ENCODE results near the gene SERINC5. TPM values are rescaled to one million over a fixed set of nuclear protein-coding genes. Genes with fewer than 3 reads are reported as not detected.
"Not testable (repeated sequence)": the region's sequence is repeated elsewhere in the genome, so short reads cannot be mapped to it uniquely, and the experiment has no call there.

SERINC5 gene
- total RNA-seq, 1 donor from 2014 or later, result 57.3 TPM

GRCh38 chr5:80204808-80205614, 50.8 kb downstream of the SERINC5 start:
- Mint-ChIP-seq H3K27ac (ENCODE audit: unreplicated experiment) (peak overlapping the region; percentile 90), H3K9me3 (ENCODE audit: unreplicated experiment) (no peaks in the 10 kb centered on the region), H3K4me3 (ENCODE audit: unreplicated experiment) (no peak overlapping the region), H3K4me1 (ENCODE audit: low read depth, unreplicated experiment) (peaks cover 39% of the 10 kb centered on the region), H3K36me3 (ENCODE audit: low read depth, unreplicated experiment) (peaks cover 15% of the 10 kb centered on the region), H3K27me3 (ENCODE audit: low read depth, unreplicated experiment) (no peaks in the 10 kb centered on the region)
- H3K9ac ChIP-seq (ENCODE audit: low read length), result peak overlapping the region; percentile 62
- TF ChIP-seq EZH2 (IDR thresholded peaks at IDR 0.05; ENCODE audit: insufficient read depth, low read length), result no peak
- TF ChIP-seq, protein P1, sequence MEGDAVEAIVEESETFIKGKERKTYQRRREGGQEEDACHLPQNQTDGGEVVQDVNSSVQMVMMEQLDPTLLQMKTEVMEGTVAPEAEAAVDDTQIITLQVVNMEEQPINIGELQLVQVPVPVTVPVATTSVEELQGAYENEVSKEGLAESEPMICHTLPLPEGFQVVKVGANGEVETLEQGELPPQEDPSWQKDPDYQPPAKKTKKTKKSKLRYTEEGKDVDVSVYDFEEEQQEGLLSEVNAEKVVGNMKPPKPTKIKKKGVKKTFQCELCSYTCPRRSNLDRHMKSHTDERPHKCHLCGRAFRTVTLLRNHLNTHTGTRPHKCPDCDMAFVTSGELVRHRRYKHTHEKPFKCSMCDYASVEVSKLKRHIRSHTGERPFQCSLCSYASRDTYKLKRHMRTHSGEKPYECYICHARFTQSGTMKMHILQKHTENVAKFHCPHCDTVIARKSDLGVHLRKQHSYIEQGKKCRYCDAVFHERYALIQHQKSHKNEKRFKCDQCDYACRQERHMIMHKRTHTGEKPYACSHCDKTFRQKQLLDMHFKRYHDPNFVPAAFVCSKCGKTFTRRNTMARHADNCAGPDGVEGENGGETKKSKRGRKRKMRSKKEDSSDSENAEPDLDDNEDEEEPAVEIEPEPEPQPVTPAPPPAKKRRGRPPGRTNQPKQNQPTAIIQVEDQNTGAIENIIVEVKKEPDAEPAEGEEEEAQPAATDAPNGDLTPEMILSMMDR (IDR thresholded peaks at IDR 0.05; ENCODE audit: insufficient read depth, low read depth, low read length), result no peak
- no peak overlapping the region for H3K4me3 ChIP-seq (ENCODE audit: insufficient read depth, low read depth, low read length)
- no peak overlapping the region for H2AFZ ChIP-seq (ENCODE audit: low read depth, low read length)
- H3K4me2 ChIP-seq (ENCODE audit: low read length), result peak overlapping the region; percentile 33
- no peaks in the 10 kb centered on the region for H3K36me3 ChIP-seq (ENCODE audit: insufficient read depth, low read length)
- peaks cover 20% of the 10 kb centered on the region for H3K4me1 ChIP-seq (ENCODE audit: insufficient read depth, low read length)
- H3K27ac ChIP-seq (ENCODE audit: low read depth, low read length), result peak overlapping the region; percentile 75
- H3K79me2 ChIP-seq (ENCODE audit: insufficient read depth, low read length), result peaks cover 34% of the 10 kb centered on the region
- H3K27me3 ChIP-seq (ENCODE audit: insufficient read depth, low read length), result no peaks in the 10 kb centered on the region
- no peak for FAIRE-seq
- H4K20me1 ChIP-seq (ENCODE audit: insufficient read depth, low read length), result peaks cover 6% of the 10 kb centered on the region
- no peaks in the 10 kb centered on the region for H3K9me3 ChIP-seq (ENCODE audit: insufficient read depth, low read depth, low read length)
- peak; percentile 76 for DNase-seq (ENCODE audit: low read depth)

DNA sequence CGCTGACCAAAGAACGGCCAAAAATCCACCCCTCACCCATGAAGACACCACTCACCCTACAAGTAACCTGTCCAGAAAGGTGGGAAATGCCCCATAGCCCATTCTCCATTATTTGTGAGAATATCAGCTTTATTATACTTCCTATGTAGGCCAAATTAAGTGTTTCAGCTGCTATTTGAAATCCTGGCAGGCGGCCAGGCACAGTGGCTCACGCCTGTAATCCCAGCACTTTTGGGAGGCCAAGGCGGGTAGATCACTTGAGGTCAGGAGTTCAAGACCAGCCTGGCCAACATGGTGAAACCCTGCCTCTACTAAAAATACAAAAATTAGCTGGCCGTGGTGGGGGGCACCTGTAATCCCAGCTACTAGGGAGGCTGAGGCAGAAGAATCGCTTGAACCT, 54.1 kb downstream of the SERINC5 start:
- not testable (repeated sequence) for FAIRE-seq; H3K4me2 ChIP-seq (ENCODE audit: low read length); H3K4me3 ChIP-seq (ENCODE audit: insufficient read depth, low read depth, low read length); H3K9ac ChIP-seq (ENCODE audit: low read length); H3K36me3 ChIP-seq (ENCODE audit: insufficient read depth, low read length); H3K9me3 Mint-ChIP-seq (ENCODE audit: unreplicated experiment); H3K9me3 ChIP-seq (ENCODE audit: insufficient read depth, low read depth, low read length); DNase-seq (ENCODE audit: low read depth); H3K27me3 ChIP-seq (ENCODE audit: insufficient read depth, low read length); H2AFZ ChIP-seq (ENCODE audit: low read depth, low read length); H3K4me3 Mint-ChIP-seq (ENCODE audit: unreplicated experiment); H3K27ac Mint-ChIP-seq (ENCODE audit: unreplicated experiment); H3K27ac ChIP-seq (ENCODE audit: low read depth, low read length); H4K20me1 ChIP-seq (ENCODE audit: insufficient read depth, low read length); H3K27me3 Mint-ChIP-seq (ENCODE audit: low read depth, unreplicated experiment)
- H3K4me1 ChIP-seq (ENCODE audit: insufficient read depth, low read length), result peaks cover 19% of the 10 kb centered on the region
- peaks cover 26% of the 10 kb centered on the region for H3K79me2 ChIP-seq (ENCODE audit: insufficient read depth, low read length)
- Mint-ChIP-seq H3K4me1 (ENCODE audit: low read depth, unreplicated experiment) (peaks cover 44% of the 10 kb centered on the region), H3K36me3 (ENCODE audit: low read depth, unreplicated experiment) (peaks cover 17% of the 10 kb centered on the region)

- Mint-ChIP-seq H3K9me3 (ENCODE audit: unreplicated experiment) (no peaks in the 10 kb centered on the region), H3K27me3 (ENCODE audit: low read depth, unreplicated experiment) (no peaks in the 10 kb centered on the region), H3K36me3 (ENCODE audit: low read depth, unreplicated experiment) (peaks cover 18% of the 10 kb centered on the region), H3K4me3 (ENCODE audit: unreplicated experiment) (no peak overlapping the region), H3K4me1 (ENCODE audit: low read depth, unreplicated experiment) (peaks cover 37% of the 10 kb centered on the region), H3K27ac (ENCODE audit: unreplicated experiment) (no peak overlapping the region)
- H3K27ac ChIP-seq (ENCODE audit: low read depth, low read length), result no peak overlapping the region
- DNase-seq (ENCODE audit: low read depth) (no peak), FAIRE-seq (no peak)
- H2AFZ ChIP-seq (ENCODE audit: low read depth, low read length), result no peak overlapping the region
- peaks cover 35% of the 10 kb centered on the region for H3K79me2 ChIP-seq (ENCODE audit: insufficient read depth, low read length)
- H3K4me2 ChIP-seq (ENCODE audit: low read length), result no peak overlapping the region
- no peak overlapping the region for H3K9ac ChIP-seq (ENCODE audit: low read length)
- TF ChIP-seq, protein P1 (IDR thresholded peaks at IDR 0.05; ENCODE audit: insufficient read depth, low read depth, low read length), result no peak
- no peak for TF ChIP-seq EZH2 (IDR thresholded peaks at IDR 0.05; ENCODE audit: insufficient read depth, low read length)
- H3K27me3 ChIP-seq (ENCODE audit: insufficient read depth, low read length), result no peaks in the 10 kb centered on the region
- no peak overlapping the region for H3K4me3 ChIP-seq (ENCODE audit: insufficient read depth, low read depth, low read length)
- no peaks in the 10 kb centered on the region for H3K9me3 ChIP-seq (ENCODE audit: insufficient read depth, low read depth, low read length)
- H3K4me1 ChIP-seq (ENCODE audit: insufficient read depth, low read length), result peaks cover 4% of the 10 kb centered on the region
- no peaks in the 10 kb centered on the region for H3K36me3 ChIP-seq (ENCODE audit: insufficient read depth, low read length)
- peaks cover 4% of the 10 kb centered on the region for H4K20me1 ChIP-seq (ENCODE audit: insufficient read depth, low read length)
Observed at GRCh38 chr5:80198920-80199319, 56.9 kb downstream of the SERINC5 start.

Data from astrocyte (in vitro differentiated cells and primary cell).